IPS-NIHi11 (cell line): ENCODE data around the gene TACC2.
A peak's percentile ranks its signal among the peaks of the same experiment; 100 is the strongest.

Experiments used
- DNase-seq: peaks from one replicate; pipeline ENCODE4 v3.0.0; 2012; ENCODE audit warnings: mixed read lengths, low spot score

TACC2 gene

GRCh38 chr10:122121059-122121458, 132.1 kb downstream of the TACC2 start:
- no peak for DNase-seq

GRCh38 chr10:122122493-122122892, 133.5 kb downstream of the TACC2 start:
- DNase-seq = no peak

- no peak for DNase-seq
These were observed 134.2 kb downstream of the TACC2 start for GRCh38 chr10:122123186-122123585.

- DNase-seq = no peak
These were observed 135.4 kb downstream of the TACC2 start for GRCh38 chr10:122124342-122124741.

GRCh38 chr10:122124808-122125207, 135.8 kb downstream of the TACC2 start:
- no peak for DNase-seq

- DNase-seq = no peak
These were observed 138.0 kb downstream of the TACC2 start for GRCh38 chr10:122126763-122127659.

GRCh38 chr10:122127943-122128342, 139.0 kb downstream of the TACC2 start:
- DNase-seq = no peak

- no peak for DNase-seq
These were observed 139.4 kb downstream of the TACC2 start for GRCh38 chr10:122128357-122128756.

GRCh38 chr10:122130474-122131110, 141.6 kb downstream of the TACC2 start:
- no peak for DNase-seq

GRCh38 chr10:122132331-122132755, 143.4 kb downstream of the TACC2 start:
- no peak for DNase-seq

- DNase-seq = no peak
These were observed 144.1 kb downstream of the TACC2 start for GRCh38 chr10:122132882-122133565.

- DNase-seq = no peak
These were observed 146.5 kb downstream of the TACC2 start for GRCh38 chr10:122135251-122136025.

GRCh38 chr10:122138831-122139625, 150.1 kb downstream of the TACC2 start:
- no peak for DNase-seq

- DNase-seq = no peak
These were observed 150.7 kb downstream of the TACC2 start for GRCh38 chr10:122139627-122140170.

- DNase-seq = no peak
These were observed 151.5 kb downstream of the TACC2 start for GRCh38 chr10:122140461-122140902.

GRCh38 chr10:122140941-122141623, 152.1 kb downstream of the TACC2 start:
- DNase-seq = no peak

GRCh38 chr10:122141821-122142640, 153.1 kb downstream of the TACC2 start:
- DNase-seq = no peak

- peak; percentile 92 for DNase-seq
These were observed 153.8 kb downstream of the TACC2 start for GRCh38 chr10:122142641-122143237.
